ENCODE results near the gene GSG1L.
"Not testable (repeated sequence)": the region's sequence is repeated elsewhere in the genome, so short reads cannot be mapped to it uniquely, and the experiment has no call there.

The GSG1L gene

GRCh38 chr16:27903046-27903655, 160.4 kb downstream of the GSG1L start:
- DNase-seq (ENCODE audit: low read depth in 2 of 2), result no peak

GRCh38 chr16:27902551-27902950, 161.0 kb downstream of the GSG1L start:
- DNase-seq (ENCODE audit: low read depth in 2 of 2), result no peak

- no peak for DNase-seq (ENCODE audit: low read depth in 2 of 2)
Measured at GRCh38 chr16:27901956-27902355, 161.6 kb downstream of the GSG1L start.

- no peak for DNase-seq (ENCODE audit: low read depth in 2 of 2)
Measured at GRCh38 chr16:27899736-27900135, 163.8 kb downstream of the GSG1L start.

GRCh38 chr16:27894386-27894785, 169.1 kb downstream of the GSG1L start:
- DNase-seq (ENCODE audit: low read depth in 2 of 2), result no peak

GRCh38 chr16:27892879-27893278, 170.6 kb downstream of the GSG1L start:
- DNase-seq (ENCODE audit: low read depth in 2 of 2), result no peak

GRCh38 chr16:27890866-27891265, 172.6 kb downstream of the GSG1L start:
- DNase-seq (ENCODE audit: low read depth in 2 of 2), result no peak

GRCh38 chr16:27890006-27890405, 173.5 kb downstream of the GSG1L start:
- no peak for DNase-seq (ENCODE audit: low read depth in 2 of 2)

- no peak for DNase-seq (ENCODE audit: low read depth in 2 of 2)
Measured at GRCh38 chr16:27883576-27883975, 179.9 kb downstream of the GSG1L start.

- DNase-seq (ENCODE audit: low read depth in 2 of 2), result no peak
Measured at GRCh38 chr16:27880287-27880686, 183.2 kb downstream of the GSG1L start.

GRCh38 chr16:27879601-27880247, 183.8 kb downstream of the GSG1L start:
- DNase-seq (ENCODE audit: low read depth in 2 of 2), result no peak

- DNase-seq (ENCODE audit: low read depth in 2 of 2), result not testable (repeated sequence)
Measured at GRCh38 chr16:27872627-27873026, 190.9 kb downstream of the GSG1L start.

GRCh38 chr16:27870116-27870798, 193.3 kb downstream of the GSG1L start:
- DNase-seq (ENCODE audit: low read depth in 2 of 2), result no peak

- DNase-seq (ENCODE audit: low read depth in 2 of 2), result no peak
Measured at GRCh38 chr16:27869411-27869810, 194.1 kb downstream of the GSG1L start.

GRCh38 chr16:27868180-27868579, 195.3 kb downstream of the GSG1L start:
- no peak for DNase-seq (ENCODE audit: low read depth in 2 of 2)

GRCh38 chr16:27867122-27868110, 196.1 kb downstream of the GSG1L start:
- DNase-seq (ENCODE audit: low read depth in 2 of 2), result peak; percentile 1 to 65

GRCh38 chr16:27863377-27863776, 200.1 kb downstream of the GSG1L start:
- DNase-seq (ENCODE audit: low read depth in 2 of 2), result no peak

- DNase-seq (ENCODE audit: low read depth in 2 of 2), result no peak
Measured at GRCh38 chr16:27862953-27863352, 200.6 kb downstream of the GSG1L start.

- DNase-seq (ENCODE audit: low read depth in 2 of 2), result no peak
Measured at GRCh38 chr16:27860091-27860490, 203.4 kb downstream of the GSG1L start.

GRCh38 chr16:27859020-27859419, 204.5 kb downstream of the GSG1L start:
- no peak for DNase-seq (ENCODE audit: low read depth in 2 of 2)

GRCh38 chr16:27853651-27854050, 209.9 kb downstream of the GSG1L start:
- no peak for DNase-seq (ENCODE audit: low read depth in 2 of 2)

GRCh38 chr16:27853101-27853500, 210.4 kb downstream of the GSG1L start:
- no peak for DNase-seq (ENCODE audit: low read depth in 2 of 2)

Measured in activated CD4-positive, alpha-beta T cell treated with anti-CD3 and anti-CD28 coated beads for 24 hours (primary cell).